T1000 (cell line): ENCODE measurements around the gene AURKB.

Experiments
- DNase-seq: peaks from one replicate; lab custom pipeline; 2025; ENCODE audit warnings: mixed read lengths; lab: John Stamatoyannopoulos, UW

AURKB gene

GRCh38 chr17:8161289-8162232, 48.8 kb downstream of the AURKB start:
- no peak for DNase-seq

GRCh38 chr17:8160741-8161221, 49.6 kb downstream of the AURKB start:
- DNase-seq = no peak

GRCh38 chr17:8160224-8160577, 50.2 kb downstream of the AURKB start:
- DNase-seq = no peak

GRCh38 chr17:8159459-8160223, 50.7 kb downstream of the AURKB start:
- no peak for DNase-seq

- DNase-seq = no peak
These were observed 51.4 kb downstream of the AURKB start for GRCh38 chr17:8159032-8159400.

- DNase-seq = peak; percentile 81
These were observed 51.9 kb downstream of the AURKB start for GRCh38 chr17:8158267-8159031.

GRCh38 chr17:8156246-8156992, 54.0 kb downstream of the AURKB start:
- DNase-seq = peak; percentile 99

GRCh38 chr17:8155996-8156245, 54.5 kb downstream of the AURKB start:
- no peak for DNase-seq

- DNase-seq = no peak
These were observed 55.0 kb downstream of the AURKB start for GRCh38 chr17:8155231-8155995.
